K562 (cell line): ENCODE data around the gene RNF222. TPM values are rescaled to one million over a fixed set of nuclear protein-coding genes. Genes with fewer than 3 reads are reported as not detected.

Source experiments
- BRD4 ChIP-seq: fragments of 200-600 bp; sonication (generic); IDR thresholded peaks from 2 replicates; pipeline ENCODE4 v1.6.1; 2017; ENCODE audit warnings: inconsistent platforms
- BRD9 ChIP-seq: fragments of 450-650 bp; IDR thresholded peaks from 2 replicates; pipeline ENCODE4 v1.6.1; 2018; ENCODE audit warnings: low read depth; ENCODE audit not compliant: partially characterized antibody
- DIDO1 ChIP-seq: fragments of 450-650 bp; IDR thresholded peaks from 2 replicates; pipeline ENCODE4 v1.6.1; 2016; ENCODE audit warnings: low read depth, missing biosample characterization, missing genetic modification characterization
- GABPB1 ChIP-seq: sonication (generic); formaldehyde crosslinking; IDR thresholded peaks from 2 replicates; pipeline ENCODE4 v1.8.0; 2022; ENCODE audit warnings: mild to moderate bottlenecking, missing genetic modification reagents
- HIVEP1 ChIP-seq: fragments of 250-450 bp; sonication (Bioruptor Pico); IDR thresholded peaks from 2 replicates; pipeline ENCODE4 v1.4.0; 2020; ENCODE audit warnings: mild to moderate bottlenecking
- HNRNPL ChIP-seq: fragments of 200-400 bp; formaldehyde crosslinking; IDR thresholded peaks from 2 replicates; pipeline ENCODE4 v1.6.1; 2017; ENCODE audit warnings: low read depth, mild to moderate bottlenecking, low read length
- IRF9 ChIP-seq: fragments of 450-650 bp; IDR thresholded peaks from 2 replicates; pipeline ENCODE4 v1.6.1; 2016; ENCODE audit warnings: missing biosample characterization, missing genetic modification characterization
- KDM4B ChIP-seq, 2 experiments: fragments of 450-650 bp in 1 of 2; sonication (generic) in 1 of 2; IDR thresholded peaks; 2 replicates each; pipeline ENCODE4 v1.6.1; 2016 to 2017; ENCODE audit warnings: borderline replicate concordance in 2 of 2, antibody characterized with exemption in 1 of 2, low read depth in 1 of 2, mild to moderate bottlenecking in 1 of 2
- KLF1 ChIP-seq: fragments of 450-650 bp; IDR thresholded peaks from 2 replicates; pipeline ENCODE4 v1.6.1; 2016; ENCODE audit warnings: missing genetic modification characterization, missing compliant biosample characterization
- MCM7 ChIP-seq, 2 experiments: fragments of 450-650 bp; IDR thresholded peaks; 2 replicates each; pipeline ENCODE4 v1.6.1; 2016 to 2018
- NEUROD1 ChIP-seq: fragments of 150-350 bp; IDR thresholded peaks from 2 replicates; pipeline ENCODE4 v1.6.1; 2014; ENCODE audit warnings: borderline replicate concordance, low read length, low read depth; ENCODE audit not compliant: partially characterized antibody
- NFATC3 ChIP-seq: fragments of 450-650 bp; IDR thresholded peaks from 2 replicates; pipeline ENCODE4 v1.6.1; 2017; ENCODE audit warnings: mild to moderate bottlenecking
- NFIC ChIP-seq: fragments of 450-650 bp; IDR thresholded peaks from 2 replicates; pipeline ENCODE4 v1.6.1; 2017; ENCODE audit warnings: mild to moderate bottlenecking, inconsistent platforms
- POLR2AphosphoS5 ChIP-seq: IDR thresholded peaks from 2 replicates; pipeline ENCODE4 v1.6.1; 2011; ENCODE audit warnings: mild to moderate bottlenecking, low read depth, low read length, moderate library complexity; ENCODE audit not compliant: control insufficient read depth, insufficient read depth
- RBM15 ChIP-seq: fragments of 200-400 bp; formaldehyde crosslinking; IDR thresholded peaks from 2 replicates; pipeline ENCODE4 v1.6.1; 2018; ENCODE audit warnings: mild to moderate bottlenecking, low read length, moderate library complexity; ENCODE audit not compliant: insufficient read depth
- SOX6 ChIP-seq: fragments of 450-650 bp; IDR thresholded peaks from 2 replicates; pipeline ENCODE4 v1.6.1; 2014; ENCODE audit warnings: mild to moderate bottlenecking
- SREBF2 ChIP-seq: sonication (generic); formaldehyde crosslinking; IDR thresholded peaks from 2 replicates; pipeline ENCODE4 v1.4.0; 2020; ENCODE audit warnings: mild to moderate bottlenecking, missing genetic modification reagents
- TEAD2 ChIP-seq: fragments of 450-650 bp; IDR thresholded peaks from 2 replicates; pipeline ENCODE4 v1.6.1; 2016; ENCODE audit warnings: missing genetic modification characterization, control low read depth, missing compliant biosample characterization
- ZBTB49 ChIP-seq: sonication (generic); formaldehyde crosslinking; IDR thresholded peaks from 2 replicates; pipeline ENCODE4 v1.8.0; 2022; ENCODE audit warnings: missing genetic modification reagents, mild to moderate bottlenecking, borderline replicate concordance
- ZNF133 ChIP-seq: fragments of 250-450 bp; sonication (Bioruptor Pico); IDR thresholded peaks from 2 replicates; pipeline ENCODE4 v1.4.0; 2020; ENCODE audit warnings: mild to moderate bottlenecking
- ZNF586 ChIP-seq: fragments of 450-650 bp; formaldehyde crosslinking; conservative IDR thresholded peaks from 2 replicates; pipeline ENCODE4 v1.4.0; 2020; ENCODE audit warnings: mild to moderate bottlenecking, moderate library complexity
- polyA plus RNA-seq, 8 experiments: library from polyadenylated mRNA; depleted of rRNA in 4 of 8; stranded (reverse) in 5 of 8; unstranded in 3 of 8; fragments of >200 nt; fragmentation: Nextera tagmentation in 2 of 8; fragmentation: Illumina TruSeq in 1 of 8; extraction: Ambion mirVana in 2 of 8; extraction: Trizol in 1 of 8; gene quantifications; 2 replicates each; pipeline versions ENCODE4 v1.2.1 to v1.2.3, GENCODE V29; 2011 to 2014; ENCODE audit warnings: inconsistent platforms in 1 of 8, missing spikeins in 1 of 8
- total RNA-seq, 7 experiments: library from RNA; depleted of rRNA in 6 of 7; stranded (reverse); fragments of >200 nt in 6 of 7; fragmentation: Illumina TruSeq in 2 of 7; extraction: Trizol in 2 of 7; gene quantifications; 2 replicates each; pipeline versions ENCODE4 v1.2.1 to v1.2.3, GENCODE V29; 2011 to 2021; ENCODE audit warnings: low replicate concordance in 1 of 7
- TF ChIP-seq, protein P1 (sequence below): fragments of 450-650 bp; formaldehyde crosslinking; IDR thresholded peaks from 2 replicates; pipeline ENCODE4 v1.4.0; 2022; ENCODE audit warnings: missing genetic modification characterization
- TF ChIP-seq, protein P2 (sequence below): sonication (generic); formaldehyde crosslinking; IDR thresholded peaks from 2 replicates; pipeline ENCODE4 v1.9.0; 2022; ENCODE audit warnings: mild to moderate bottlenecking, missing genetic modification reagents
- TF ChIP-seq, protein P3 (sequence below): fragments of 450-650 bp; IDR thresholded peaks from 2 replicates; pipeline ENCODE4 v1.6.1; 2016; ENCODE audit warnings: low read depth, mild to moderate bottlenecking, moderate library complexity

The RNF222 gene
- total and polyA plus RNA-seq, 9 of the 15 experiments (the other 6 are each of a cell fraction or from before 2014, with no cell fraction given): not detected

- TF ChIP-seq GABPB1 (CRISPR knock-in tag): peak; percentile 74
- TF ChIP-seq, protein P1, sequence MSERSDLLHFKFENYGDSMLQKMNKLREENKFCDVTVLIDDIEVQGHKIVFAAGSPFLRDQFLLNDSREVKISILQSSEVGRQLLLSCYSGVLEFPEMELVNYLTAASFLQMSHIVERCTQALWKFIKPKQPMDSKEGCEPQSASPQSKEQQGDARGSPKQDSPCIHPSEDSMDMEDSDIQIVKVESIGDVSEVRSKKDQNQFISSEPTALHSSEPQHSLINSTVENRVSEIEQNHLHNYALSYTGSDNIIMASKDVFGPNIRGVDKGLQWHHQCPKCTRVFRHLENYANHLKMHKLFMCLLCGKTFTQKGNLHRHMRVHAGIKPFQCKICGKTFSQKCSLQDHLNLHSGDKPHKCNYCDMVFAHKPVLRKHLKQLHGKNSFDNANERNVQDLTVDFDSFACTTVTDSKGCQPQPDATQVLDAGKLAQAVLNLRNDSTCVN (CRISPR knock-in tag): no peak
- TF ChIP-seq KLF1 (tag): 0 out of 2 replicates have a peak, but pooled peaks have one; percentile 48
- no peak for TF ChIP-seq ZNF133
- 0 out of 2 replicates have a peak, but pooled peaks have one; percentile 9 for TF ChIP-seq SOX6
- TF ChIP-seq ZBTB49 (CRISPR knock-in tag): no peak
- no peak for TF ChIP-seq ZNF586
- TF ChIP-seq NFIC: no peak; the same call in 1 of the 2 replicates
- no peak for TF ChIP-seq BRD9
- no peak for TF ChIP-seq TEAD2
- TF ChIP-seq, protein P2, sequence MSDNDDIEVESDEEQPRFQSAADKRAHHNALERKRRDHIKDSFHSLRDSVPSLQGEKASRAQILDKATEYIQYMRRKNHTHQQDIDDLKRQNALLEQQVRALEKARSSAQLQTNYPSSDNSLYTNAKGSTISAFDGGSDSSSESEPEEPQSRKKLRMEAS (CRISPR knock-in tag): peak; percentile 8; the same call in 1 of the 2 replicates
- no peak for TF ChIP-seq NFATC3
- TF ChIP-seq DIDO1 (tag): peak; percentile 47; the same call in 1 of the 2 replicates
- 0 out of 2 replicates have a peak, but pooled peaks have one; percentile 26 for TF ChIP-seq HNRNPL
- no peak for TF ChIP-seq MCM7 (IDR thresholded peaks at IDR 0.05)
- peak; percentile 83 for TF ChIP-seq NEUROD1
- TF ChIP-seq POLR2AphosphoS5: peak; percentile 96
- TF ChIP-seq HIVEP1 (CRISPR knock-in tag): no peak
- no peak; the same call in 1 of the 2 replicates for TF ChIP-seq IRF9 (tag)
- TF ChIP-seq SREBF2: no peak
- no peak for TF ChIP-seq KDM4B (IDR thresholded peaks at IDR 0.05; ENCODE audit: borderline replicate concordance in 2 of 2, low read depth in 1 of 2)
- TF ChIP-seq BRD4: 0 out of 2 replicates have a peak, but pooled peaks have one; percentile 17
- TF ChIP-seq, protein P3, sequence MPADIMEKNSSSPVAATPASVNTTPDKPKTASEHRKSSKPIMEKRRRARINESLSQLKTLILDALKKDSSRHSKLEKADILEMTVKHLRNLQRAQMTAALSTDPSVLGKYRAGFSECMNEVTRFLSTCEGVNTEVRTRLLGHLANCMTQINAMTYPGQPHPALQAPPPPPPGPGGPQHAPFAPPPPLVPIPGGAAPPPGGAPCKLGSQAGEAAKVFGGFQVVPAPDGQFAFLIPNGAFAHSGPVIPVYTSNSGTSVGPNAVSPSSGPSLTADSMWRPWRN: no peak
- TF ChIP-seq RBM15: no peak
Observed at GRCh38 chr17:8383143-8383822, 14.3 kb downstream of the RNF222 start, which contains the start of gene RPL26 (continued).
